IMR-90 (cell line): ENCODE results near the gene FOLR2. TPM values are rescaled to one million over a fixed set of nuclear protein-coding genes. Genes with fewer than 3 reads are reported as not detected.

ENCODE experiments used
- ATAC-seq: fragments of 200-7000 bp; cut with Tn5 transposase; 2 replicates; pipeline ENCODE4 v1.9.1; 2020; ENCODE audit warnings: low read depth, mild to moderate bottlenecking, moderate library complexity
- BruUV-seq: library from RNA; stranded (reverse); fragments of 400-500 nt; replicated peaks from 2 replicates; lab custom pipeline; 2021; lab: Mats Ljungman, UMichigan
- CTCF ChIA-PET: fragments of 300-600 bp; formaldehyde crosslinking; extraction: SDS; loops from one replicate; lab custom pipeline; 2021; ENCODE audit warnings: antibody characterized with exemption; lab: Yijun Ruan, JAX
- POLR2A ChIA-PET: fragments of 300-600 bp; sonication (Branson Sonifier 250); formaldehyde crosslinking; loops from one replicate; lab custom pipeline; 2022; ENCODE audit warnings: antibody characterized with exemption; ENCODE audit not compliant: unreplicated experiment; lab: Charles Lee
- DNase-seq: peaks from one replicate; pipeline ENCODE4 v3.0.0; 2013
- H2AFZ ChIP-seq: replicated peaks from 2 replicates; pipeline ENCODE3; 2013; ENCODE audit warnings: low read length, mild to moderate bottlenecking; ENCODE audit not compliant: poor library complexity
- H2AK5ac ChIP-seq: 2 replicates; pipeline ENCODE4 v1.6.1; 2013; ENCODE audit warnings: low read depth, low read length, inconsistent platforms
- H2AK9ac ChIP-seq: replicated peaks from 2 replicates; pipeline ENCODE3; 2013; ENCODE audit warnings: mild to moderate bottlenecking, low read depth, low read length, moderate library complexity; ENCODE audit not compliant: poor library complexity
- H2BK120ac ChIP-seq: 2 replicates; pipeline ENCODE4 v1.6.1; 2013; ENCODE audit warnings: low read depth, low read length, inconsistent platforms
- H2BK15ac ChIP-seq: 3 replicates; pipeline ENCODE4 v1.6.1; 2013; ENCODE audit warnings: low read depth, low read length, inconsistent platforms
- H2BK20ac ChIP-seq: 2 replicates; pipeline ENCODE4 v1.6.1; 2013; ENCODE audit warnings: low read depth, mild to moderate bottlenecking, inconsistent platforms, low read length, moderate library complexity
- H2BK5ac ChIP-seq: 2 replicates; pipeline ENCODE4 v1.6.1; 2013; ENCODE audit warnings: mild to moderate bottlenecking, low read depth, low read length, inconsistent platforms; ENCODE audit not compliant: poor library complexity, severe bottlenecking
- H3K14ac ChIP-seq: replicated peaks from 2 replicates; pipeline ENCODE4 v1.6.1; 2013; ENCODE audit warnings: low read depth, low read length, inconsistent platforms
- H3K18ac ChIP-seq: 2 replicates; pipeline ENCODE4 v1.6.1; 2013; ENCODE audit warnings: low read depth, low read length, control low read depth
- H3K23ac ChIP-seq: 2 replicates; pipeline ENCODE4 v1.6.1; 2013; ENCODE audit warnings: low read depth, low read length, inconsistent platforms
- H3K27ac ChIP-seq: 2 replicates; pipeline ENCODE4 v1.5.1; 2013; ENCODE audit warnings: mild to moderate bottlenecking, control low read depth, low read length; ENCODE audit not compliant: insufficient read depth
- H3K27me3 ChIP-seq: 2 replicates; pipeline ENCODE4 v1.6.1; 2013; ENCODE audit warnings: low read length; ENCODE audit not compliant: control insufficient read depth, insufficient read depth
- H3K36me3 ChIP-seq: 2 replicates; pipeline ENCODE4 v1.6.1; 2013; ENCODE audit warnings: low read length, mixed read lengths; ENCODE audit not compliant: control insufficient read depth, insufficient read depth
- H3K4ac ChIP-seq: 2 replicates; pipeline ENCODE4 v1.6.1; 2013; ENCODE audit warnings: low read depth, low read length, inconsistent platforms
- H3K4me1 ChIP-seq: 2 replicates; pipeline ENCODE4 v1.6.1; 2013; ENCODE audit warnings: low read length, mixed read lengths; ENCODE audit not compliant: control insufficient read depth, insufficient read depth
- H3K4me2 ChIP-seq: 2 replicates; pipeline ENCODE4 v1.6.1; 2013; ENCODE audit warnings: low read depth, mild to moderate bottlenecking, control low read depth, low read length, moderate library complexity
- H3K4me3 ChIP-seq: 2 replicates; pipeline ENCODE4 v1.5.1; 2013; ENCODE audit warnings: low read depth, mild to moderate bottlenecking, control low read depth, low read length, moderate library complexity; ENCODE audit not compliant: insufficient read depth
- H3K56ac ChIP-seq: 2 replicates; pipeline ENCODE4 v1.6.1; 2013; ENCODE audit warnings: low read length, inconsistent platforms; ENCODE audit not compliant: insufficient read depth; ENCODE audit errors: extremely low read depth
- H3K79me1 ChIP-seq, 2 experiments: 2 replicates each; pipeline ENCODE4 v1.6.1; 2013; ENCODE audit warnings: low read length in 2 of 2, inconsistent platforms in 1 of 2, low read depth in 1 of 2
- H3K9ac ChIP-seq: 2 replicates; pipeline ENCODE4 v1.6.1; 2013; ENCODE audit warnings: low read depth, low read length, control low read depth
- H3K9me1 ChIP-seq: 2 replicates; pipeline ENCODE4 v1.6.1; 2013; ENCODE audit warnings: low read length, inconsistent platforms; ENCODE audit not compliant: insufficient read depth
- H3K9me3 ChIP-seq: 2 replicates; pipeline ENCODE4 v1.6.1; 2013; ENCODE audit warnings: low read length; ENCODE audit not compliant: control insufficient read depth, insufficient read depth
- H4K20me1 ChIP-seq: 2 replicates; pipeline ENCODE4 v1.6.1; 2013; ENCODE audit warnings: low read length, inconsistent platforms; ENCODE audit not compliant: insufficient read depth
- H4K5ac ChIP-seq: 2 replicates; pipeline ENCODE4 v1.6.1; 2013; ENCODE audit warnings: mild to moderate bottlenecking, low read depth, low read length, control low read depth
- H4K8ac ChIP-seq, 2 experiments: 2 replicates each; pipeline ENCODE4 v1.6.1; 2013; ENCODE audit warnings: low read depth in 2 of 2, low read length in 2 of 2, control low read depth in 1 of 2, inconsistent platforms in 1 of 2
- H4K91ac ChIP-seq: 2 replicates; pipeline ENCODE4 v1.6.1; 2013; ENCODE audit warnings: low read depth, low read length, inconsistent platforms; ENCODE audit not compliant: insufficient read depth
- CEBPB ChIP-seq: IDR thresholded peaks from 2 replicates; pipeline ENCODE4 v1.6.1; 2012; ENCODE audit warnings: low read depth, low read length, improper control_type of control experiment
- CHD1 ChIP-seq: IDR thresholded peaks from 2 replicates; pipeline ENCODE4 v1.6.1; 2012; ENCODE audit warnings: low read depth, low read length, improper control_type of control experiment
- MAZ ChIP-seq: IDR thresholded peaks from 2 replicates; pipeline ENCODE4 v1.6.1; 2012; ENCODE audit warnings: low read depth, mild to moderate bottlenecking, low read length, improper control_type of control experiment, moderate library complexity, borderline replicate concordance
- RAD21 ChIP-seq: IDR thresholded peaks from 2 replicates; pipeline ENCODE4 v1.6.1; 2012; ENCODE audit warnings: low read length, improper control_type of control experiment
- RCOR1 ChIP-seq: IDR thresholded peaks from 2 replicates; pipeline ENCODE4 v1.6.1; 2012; ENCODE audit warnings: mild to moderate bottlenecking, low read length, improper control_type of control experiment; ENCODE audit not compliant: insufficient replicate concordance
- WGBS, 2 experiments: methylation state at CpG; one replicate each; pipeline versions ENCODE4 v1.1.5 to v1.1.7; 2013; ENCODE audit warnings: missing lambda C conversion rate in 2 of 2; ENCODE audit not compliant: insufficient read length in 1 of 2; ENCODE audit errors: extremely low coverage in 2 of 2; 5-methylcytosine and 5-hydroxymethylcytosine counted together
- dilution Hi-C: fragments of 300-500 bp; cut with HindIII; formaldehyde crosslinking; loops from one replicate; pipeline ENCODE4 v1.14.3; 2018; ENCODE audit warnings: low sequenced_read_pairs; ENCODE audit not compliant: unreplicated experiment
- in situ Hi-C: fragments of 300-500 bp; cut with MboI; formaldehyde crosslinking; loops from 3 replicates; pipeline ENCODE4 v1.14.3; 2019; ENCODE audit warnings: low sequenced_read_pairs, inconsistent platforms, mixed read lengths
- intact Hi-C: fragments of 100-400 bp; cut with micrococcal nuclease; formaldehyde crosslinking; loops from 2 replicates; pipeline ENCODE4 v1.10.0; 2022
- polyA plus RNA-seq, 3 experiments: library from polyadenylated mRNA; depleted of rRNA; stranded (reverse); fragments of >200 nt; gene quantifications; 2 replicates each; pipeline ENCODE4 v1.2.3, GENCODE V29; 2012; ENCODE audit warnings: low replicate concordance in 1 of 3
- total RNA-seq: library from RNA; depleted of rRNA; stranded (reverse); fragments of >200 nt; gene quantifications from 2 replicates; pipeline ENCODE4 v1.2.3, GENCODE V29; 2012
- TF ChIP-seq, protein P1 (sequence below): conservative IDR thresholded peaks from 2 replicates; pipeline ENCODE4 v1.5.1; 2012; ENCODE audit warnings: mild to moderate bottlenecking, low read depth, low read length, improper control_type of control experiment

Gene FOLR2
- total and polyA plus RNA-seq, 2 of the 4 experiments (the other 2 are of a cell fraction) = not detected

DNA sequence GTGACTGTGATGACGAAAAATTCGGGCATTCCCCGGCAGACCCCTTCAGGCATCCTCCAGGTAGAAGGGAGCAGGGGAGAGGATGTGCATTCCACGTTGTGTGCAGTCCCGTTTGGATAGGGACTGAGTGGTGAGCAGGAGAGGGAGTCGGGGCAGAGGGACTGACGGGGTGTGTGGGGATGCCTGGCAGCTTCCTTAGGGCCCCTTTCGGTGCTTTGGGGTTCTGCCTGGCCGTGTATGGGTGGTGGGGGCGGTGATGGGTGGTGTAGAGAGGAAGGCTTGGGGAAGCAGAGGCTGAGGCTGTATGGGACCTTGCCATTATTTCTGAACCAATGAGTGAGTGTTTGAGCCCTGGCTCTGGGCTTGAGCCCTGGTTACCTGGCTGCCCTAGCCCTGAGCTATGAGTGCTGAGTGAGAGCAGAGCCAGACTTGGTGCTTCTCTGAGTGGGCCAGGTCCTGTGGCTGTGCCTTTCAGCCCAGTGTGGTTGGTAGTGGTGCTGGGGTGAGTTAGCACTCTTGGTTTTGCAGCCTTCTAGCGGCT, 8.9 kb downstream of the FOLR2 start:
- Histone ChIP-seq H3K9me3 (no peaks in the 10 kb centered on the region), H3K27me3 (no peaks in the 10 kb centered on the region), H2BK20ac (no peak overlapping the region), H4K20me1 (peaks cover 52% of the 10 kb centered on the region), H4K5ac (no peak overlapping the region; the same call in 1 of the 2 replicates), H3K14ac (peak overlapping the region; percentile 66), H4K91ac (peak overlapping the region; percentile 48), H3K4me2 (peak overlapping the region; percentile 99), H3K18ac (no peak overlapping the region; the same call in 1 of the 2 replicates), H2AK5ac (peak overlapping the region; percentile 93), H2BK120ac (no peak overlapping the region), H2AK9ac (peak overlapping the region; percentile 31), H3K23ac (peak overlapping the region; percentile 42), H3K4me3 (peak overlapping the region; percentile 98), H3K4ac (peak overlapping the region; percentile 74), H3K9me1 (peaks cover 7% of the 10 kb centered on the region; the same call in 1 of the 2 replicates), H4K8ac (peak overlapping the region; percentile 4; a peak in 2 of 4 replicates), H3K36me3 (peaks cover 36% of the 10 kb centered on the region), H3K9ac (peak overlapping the region; percentile 98), H2AFZ (peak overlapping the region; percentile 91), H3K79me1 (peaks cover 23 to 61% of the 10 kb centered on the region in 2 experiments; a peak in 3 of 4 replicates), H3K56ac (peak overlapping the region; percentile 46; the same call in 1 of the 2 replicates), H2BK15ac (no peak overlapping the region), H3K4me1 (peaks cover 6% of the 10 kb centered on the region; the same call in 1 of the 2 replicates), H2BK5ac (peak overlapping the region; percentile 18), H3K27ac (peak overlapping the region; percentile 96)
- 0% methylated on average over 8 of the region's 11 CpGs; no CpG with 5 or more reads in 1 of the 2 experiments for WGBS, 2 experiments
- ChIA-PET POLR2A (interaction anchor here (1.1 kb wide), 1 partner anchor 9 kb away, joined by 3 read pairs; no protein-coding TSS in a partner anchor), CTCF (interaction anchor here (0.8 to 1.5 kb wide), 2 partner anchors 43 to 205 kb away, joined by 3 to 4 read pairs; no protein-coding TSS in a partner anchor)
- dilution Hi-C loops = no loop called here
- DNase-seq = no peak
- no peak for TF ChIP-seq RCOR1
- TF ChIP-seq RAD21 = no peak
- no peak for TF ChIP-seq CHD1
- TF ChIP-seq, protein P1, sequence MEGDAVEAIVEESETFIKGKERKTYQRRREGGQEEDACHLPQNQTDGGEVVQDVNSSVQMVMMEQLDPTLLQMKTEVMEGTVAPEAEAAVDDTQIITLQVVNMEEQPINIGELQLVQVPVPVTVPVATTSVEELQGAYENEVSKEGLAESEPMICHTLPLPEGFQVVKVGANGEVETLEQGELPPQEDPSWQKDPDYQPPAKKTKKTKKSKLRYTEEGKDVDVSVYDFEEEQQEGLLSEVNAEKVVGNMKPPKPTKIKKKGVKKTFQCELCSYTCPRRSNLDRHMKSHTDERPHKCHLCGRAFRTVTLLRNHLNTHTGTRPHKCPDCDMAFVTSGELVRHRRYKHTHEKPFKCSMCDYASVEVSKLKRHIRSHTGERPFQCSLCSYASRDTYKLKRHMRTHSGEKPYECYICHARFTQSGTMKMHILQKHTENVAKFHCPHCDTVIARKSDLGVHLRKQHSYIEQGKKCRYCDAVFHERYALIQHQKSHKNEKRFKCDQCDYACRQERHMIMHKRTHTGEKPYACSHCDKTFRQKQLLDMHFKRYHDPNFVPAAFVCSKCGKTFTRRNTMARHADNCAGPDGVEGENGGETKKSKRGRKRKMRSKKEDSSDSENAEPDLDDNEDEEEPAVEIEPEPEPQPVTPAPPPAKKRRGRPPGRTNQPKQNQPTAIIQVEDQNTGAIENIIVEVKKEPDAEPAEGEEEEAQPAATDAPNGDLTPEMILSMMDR = no peak
- no peak for TF ChIP-seq MAZ
- no peak for TF ChIP-seq CEBPB
- in situ Hi-C loops = no loop called here
- intact Hi-C loops = no loop called here
- TSS peak; percentile 16 for BruUV-seq
- ATAC-seq = peak; percentile 1; the same call in 1 of the 2 replicates
